Epidermal melanocyte (primary cell): ENCODE results near the gene RAI14.

Experiments used
- DNase-seq: peaks from one replicate; pipeline ENCODE4 v3.0.0; 2011; ENCODE audit warnings: low spot score; ENCODE audit not compliant: insufficient read length

The RAI14 gene

GRCh38 chr5:34844999-34845398 is 188.9 kb downstream of the RAI14 start:
- no peak for DNase-seq

GRCh38 chr5:34847056-34847455 is 190.9 kb downstream of the RAI14 start:
- DNase-seq, result no peak

GRCh38 chr5:34847552-34847951 is 191.4 kb downstream of the RAI14 start:
- DNase-seq, result no peak

GRCh38 chr5:34848230-34848629 is 192.1 kb downstream of the RAI14 start:
- DNase-seq, result no peak

- DNase-seq, result no peak
Measured at GRCh38 chr5:34849253-34849652, 193.1 kb downstream of the RAI14 start.

GRCh38 chr5:34854459-34855174 is 198.5 kb downstream of the RAI14 start:
- no peak for DNase-seq

GRCh38 chr5:34857161-34857560 is 201.0 kb downstream of the RAI14 start:
- no peak for DNase-seq

- no peak for DNase-seq
Measured at GRCh38 chr5:34857894-34858293, 201.8 kb downstream of the RAI14 start.

GRCh38 chr5:34858790-34859189 is 202.7 kb downstream of the RAI14 start:
- no peak for DNase-seq

GRCh38 chr5:34859253-34859652 is 203.1 kb downstream of the RAI14 start:
- DNase-seq, result no peak

- DNase-seq, result no peak
Measured at GRCh38 chr5:34863946-34864345, 207.8 kb downstream of the RAI14 start.

- no peak for DNase-seq
Measured at GRCh38 chr5:34865091-34865490, 209.0 kb downstream of the RAI14 start.

- no peak for DNase-seq
Measured at GRCh38 chr5:34866989-34867471, 210.9 kb downstream of the RAI14 start.

GRCh38 chr5:34867660-34868059 is 211.5 kb downstream of the RAI14 start:
- no peak for DNase-seq

- DNase-seq, result no peak
Measured at GRCh38 chr5:34868791-34869190, 212.7 kb downstream of the RAI14 start.

- no peak for DNase-seq
Measured at GRCh38 chr5:34869256-34869655, 213.1 kb downstream of the RAI14 start.

- DNase-seq, result no peak
Measured at GRCh38 chr5:34870382-34870781, 214.3 kb downstream of the RAI14 start.

GRCh38 chr5:34876275-34876674 is 220.1 kb downstream of the RAI14 start:
- no peak for DNase-seq

- DNase-seq, result peak; percentile 46
Measured at GRCh38 chr5:34881246-34881645, 225.1 kb downstream of the RAI14 start.
